Hepatocyte (in vitro differentiated cells): ENCODE measurements around the gene CHD2. TPM values are rescaled to one million over a fixed set of nuclear protein-coding genes. Genes with fewer than 3 reads are reported as not detected.

Experiments used
- DNase-seq: peaks from one replicate; pipeline ENCODE4 v3.0.0-alpha.2; 2016; ENCODE audit warnings: low spot score
- H2AFZ ChIP-seq: fragments of 200-600 bp; sonication (generic); 2 replicates; pipeline ENCODE4 v1.6.0; 2016; ENCODE audit warnings: antibody characterized with exemption, mild to moderate bottlenecking
- H3K27ac ChIP-seq: fragments of 200-600 bp; sonication (generic); 2 replicates; pipeline ENCODE4 v1.5.1; 2016; ENCODE audit warnings: mild to moderate bottlenecking
- H3K27me3 ChIP-seq: fragments of 200-600 bp; sonication (generic); 2 replicates; pipeline ENCODE4 v1.6.1; 2016
- H3K36me3 ChIP-seq: fragments of 200-600 bp; sonication (generic); replicated peaks from 2 replicates; pipeline ENCODE4 v1.5.1; 2016; ENCODE audit warnings: low read depth; ENCODE audit not compliant: insufficient read depth
- H3K4me1 ChIP-seq: fragments of 200-600 bp; sonication (generic); 2 replicates; pipeline ENCODE4 v1.5.1; 2016; ENCODE audit warnings: mild to moderate bottlenecking, moderate library complexity; ENCODE audit not compliant: insufficient read depth
- H3K4me2 ChIP-seq: fragments of 200-600 bp; sonication (generic); 2 replicates; pipeline ENCODE4 v1.6.0; 2016
- H3K4me3 ChIP-seq: fragments of 200-600 bp; sonication (generic); 2 replicates; pipeline ENCODE4 v1.5.1; 2016; ENCODE audit warnings: mild to moderate bottlenecking
- H3K79me2 ChIP-seq: fragments of 200-600 bp; sonication (generic); 2 replicates; pipeline ENCODE4 v1.6.0; 2017; ENCODE audit warnings: mild to moderate bottlenecking
- H3K9me2 ChIP-seq: fragments of 200-600 bp; sonication (generic); replicated peaks from 2 replicates; pipeline ENCODE4 v1.6.0; 2017; ENCODE audit warnings: mild to moderate bottlenecking; ENCODE audit not compliant: insufficient read depth
- H3K9me3 ChIP-seq: fragments of 200-600 bp; sonication (generic); 2 replicates; pipeline ENCODE4 v1.5.1; 2016; ENCODE audit warnings: low read depth, mild to moderate bottlenecking
- H4K20me1 ChIP-seq: fragments of 200-600 bp; sonication (generic); 2 replicates; pipeline ENCODE4 v1.6.0; 2016; ENCODE audit warnings: mild to moderate bottlenecking; ENCODE audit not compliant: insufficient read depth, poor library complexity, severe bottlenecking
- EZH2 ChIP-seq: fragments of 200-600 bp; sonication (generic); IDR thresholded peaks from 2 replicates; pipeline ENCODE4 v1.6.1; 2016; ENCODE audit warnings: antibody characterized with exemption, mild to moderate bottlenecking, borderline replicate concordance
- EZH2phosphoT487 ChIP-seq: fragments of 200-600 bp; sonication (generic); IDR thresholded peaks from one replicate; pipeline ENCODE4 v1.6.1; 2018; ENCODE audit warnings: antibody characterized with exemption, mild to moderate bottlenecking, low read depth, moderate library complexity; ENCODE audit not compliant: unreplicated experiment, severe bottlenecking
- WGBS: methylation state at CpG from one replicate; pipeline ENCODE4 v1.1.6; 2016; ENCODE audit warnings: low lambda C conversion rate; ENCODE audit errors: missing lambda C conversion rate; 5-methylcytosine and 5-hydroxymethylcytosine counted together
- polyA plus RNA-seq: library from polyadenylated mRNA; unstranded; fragments of >200 nt; fragmentation: Nextera tagmentation; extraction: Ambion mirVana; gene quantifications from 2 replicates; pipeline ENCODE4 v1.2.1, GENCODE V29; 2016
- total RNA-seq: library from RNA; depleted of rRNA; stranded (reverse); fragments of >200 nt; gene quantifications from 2 replicates; pipeline ENCODE4 v1.2.3, GENCODE V29; 2014
- TF ChIP-seq, protein P1 (sequence below): fragments of 200-600 bp; sonication (generic); IDR thresholded peaks from 2 replicates; pipeline ENCODE4 v1.5.1; 2016; ENCODE audit warnings: antibody characterized with exemption, mild to moderate bottlenecking; ENCODE audit not compliant: poor library complexity

The CHD2 gene
- total and polyA plus RNA-seq, 2 experiments from 2014 or later, result 49.3 to 133 TPM

- H3K27me3 ChIP-seq, result no peaks in the 10 kb centered on the region
- TF ChIP-seq, protein P1, sequence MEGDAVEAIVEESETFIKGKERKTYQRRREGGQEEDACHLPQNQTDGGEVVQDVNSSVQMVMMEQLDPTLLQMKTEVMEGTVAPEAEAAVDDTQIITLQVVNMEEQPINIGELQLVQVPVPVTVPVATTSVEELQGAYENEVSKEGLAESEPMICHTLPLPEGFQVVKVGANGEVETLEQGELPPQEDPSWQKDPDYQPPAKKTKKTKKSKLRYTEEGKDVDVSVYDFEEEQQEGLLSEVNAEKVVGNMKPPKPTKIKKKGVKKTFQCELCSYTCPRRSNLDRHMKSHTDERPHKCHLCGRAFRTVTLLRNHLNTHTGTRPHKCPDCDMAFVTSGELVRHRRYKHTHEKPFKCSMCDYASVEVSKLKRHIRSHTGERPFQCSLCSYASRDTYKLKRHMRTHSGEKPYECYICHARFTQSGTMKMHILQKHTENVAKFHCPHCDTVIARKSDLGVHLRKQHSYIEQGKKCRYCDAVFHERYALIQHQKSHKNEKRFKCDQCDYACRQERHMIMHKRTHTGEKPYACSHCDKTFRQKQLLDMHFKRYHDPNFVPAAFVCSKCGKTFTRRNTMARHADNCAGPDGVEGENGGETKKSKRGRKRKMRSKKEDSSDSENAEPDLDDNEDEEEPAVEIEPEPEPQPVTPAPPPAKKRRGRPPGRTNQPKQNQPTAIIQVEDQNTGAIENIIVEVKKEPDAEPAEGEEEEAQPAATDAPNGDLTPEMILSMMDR, result no peak
- TF ChIP-seq EZH2, result no peak
- TF ChIP-seq EZH2phosphoT487, result no peak
- peaks cover 72% of the 10 kb centered on the region for H3K79me2 ChIP-seq
- H3K4me1 ChIP-seq, result no peaks in the 10 kb centered on the region
- peaks cover 12% of the 10 kb centered on the region for H4K20me1 ChIP-seq
- no peak overlapping the region for H2AFZ ChIP-seq
- no peak overlapping the region for H3K27ac ChIP-seq
- H3K4me2 ChIP-seq, result no peak overlapping the region
- H3K4me3 ChIP-seq, result no peak overlapping the region
- H3K36me3 ChIP-seq, result peaks cover 4% of the 10 kb centered on the region
- no peaks in the 10 kb centered on the region for H3K9me3 ChIP-seq
- no peak for DNase-seq
- 98% methylated on average over 6 of the region's 6 CpGs for WGBS
- H3K9me2 ChIP-seq, result no peaks in the 10 kb centered on the region
Measured at GRCh38 chr15:92997821-92998220, 97.7 kb downstream of the CHD2 start.

DNA sequence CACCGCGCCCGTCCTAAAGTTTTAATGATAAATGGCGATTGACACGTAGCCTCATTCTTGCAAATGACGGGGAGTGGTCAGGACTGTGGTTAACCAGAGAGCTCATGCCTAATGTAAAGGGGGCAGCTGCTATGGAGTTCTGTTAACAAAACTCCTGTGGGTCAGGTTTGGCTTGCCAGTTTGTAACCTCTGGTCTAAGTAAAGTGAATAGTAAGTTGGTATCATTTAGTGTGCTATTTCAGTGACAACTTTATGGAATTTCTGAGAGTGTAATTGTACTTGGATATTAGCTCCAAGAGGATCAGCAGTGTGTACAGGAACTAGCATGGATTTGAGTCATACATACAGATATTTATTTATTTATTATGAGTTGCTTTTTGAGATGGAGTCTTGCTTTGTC lies 101.0 kb downstream of the CHD2 start:
- no peaks in the 10 kb centered on the region for H3K9me3 ChIP-seq
- H3K9me2 ChIP-seq, result no peaks in the 10 kb centered on the region
- peaks cover 68% of the 10 kb centered on the region for H3K79me2 ChIP-seq
- H2AFZ ChIP-seq, result no peak overlapping the region
- peaks cover 6% of the 10 kb centered on the region for H4K20me1 ChIP-seq
- WGBS, result 94% methylated on average over 6 of the region's 6 CpGs
- peaks cover 4% of the 10 kb centered on the region for H3K36me3 ChIP-seq
- no peaks in the 10 kb centered on the region for H3K27me3 ChIP-seq
- no peak overlapping the region for H3K4me3 ChIP-seq
- no peak for TF ChIP-seq EZH2
- TF ChIP-seq, protein P1, result no peak
- TF ChIP-seq EZH2phosphoT487, result no peak
- H3K4me1 ChIP-seq, result no peaks in the 10 kb centered on the region
- no peak for DNase-seq
- no peak overlapping the region for H3K27ac ChIP-seq
- H3K4me2 ChIP-seq, result no peak overlapping the region

DNA sequence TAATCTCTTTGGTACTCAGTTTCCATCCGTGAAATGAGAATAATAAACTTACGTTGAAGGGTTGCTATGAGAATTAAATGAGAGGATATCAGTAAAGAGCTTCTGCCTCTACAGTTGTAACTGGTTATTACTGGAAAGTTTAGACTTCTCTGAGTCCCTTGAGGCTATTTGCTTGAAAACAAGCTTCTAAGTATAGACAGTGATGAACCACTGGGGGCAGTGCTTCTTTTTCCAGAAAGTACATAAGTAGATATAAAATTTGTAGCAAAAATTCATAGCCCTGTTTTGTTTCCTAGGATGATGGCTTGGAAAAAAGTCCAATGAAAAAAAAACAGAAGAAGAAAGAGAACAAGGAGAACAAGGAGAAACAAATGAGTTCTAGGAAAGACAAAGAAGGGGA lies 101.8 kb downstream of the CHD2 start:
- peaks cover 66% of the 10 kb centered on the region for H3K79me2 ChIP-seq

More for the DNA sequence above, 101.8 kb downstream of the CHD2 start:
- no peak overlapping the region for H3K27ac ChIP-seq
- H3K4me3 ChIP-seq, result no peak overlapping the region
- no peaks in the 10 kb centered on the region for H3K9me2 ChIP-seq
- no peak overlapping the region for H3K4me2 ChIP-seq
- TF ChIP-seq EZH2 (no peak), EZH2phosphoT487 (no peak)
- TF ChIP-seq, protein P1, result peak; percentile 12
- no peak for DNase-seq
- no peaks in the 10 kb centered on the region for H3K4me1 ChIP-seq
- H3K36me3 ChIP-seq, result peaks cover 4% of the 10 kb centered on the region
- WGBS, result 88% methylated on average over 2 of the region's 2 CpGs
- no peaks in the 10 kb centered on the region for H3K9me3 ChIP-seq
- no peaks in the 10 kb centered on the region for H3K27me3 ChIP-seq
- peaks cover 6% of the 10 kb centered on the region for H4K20me1 ChIP-seq
- H2AFZ ChIP-seq, result no peak overlapping the region
